Esophagus squamous epithelium (tissue), 5 donors: ENCODE results near the gene NPHP4. TPM values are rescaled to one million over a fixed set of nuclear protein-coding genes. Genes with fewer than 3 reads are reported as not detected.

ENCODE experiments used
- DNase-seq: peaks from one replicate; lab custom pipeline; 2025; lab: John Stamatoyannopoulos, UW
- H3K27ac ChIP-seq, 4 donors: fragments of 200-600 bp; sonication (generic); one replicate each; pipeline ENCODE4 v1.5.1; 2016 to 2019; ENCODE audit warnings: mild to moderate bottlenecking in 1 of 4
- H3K27me3 ChIP-seq, 4 donors: fragments of 200-600 bp; sonication (generic); 1 replicate in 3 of 4; 2 replicates in 1 of 4; pipeline versions ENCODE4 v1.5.1 to v1.6.0; 2017 to 2021; ENCODE audit warnings: antibody characterized with exemption in 1 of 4
- H3K36me3 ChIP-seq, 3 donors: fragments of 200-600 bp; sonication (generic); one replicate each; pipeline ENCODE4 v1.5.1; 2016 to 2019
- H3K4me1 ChIP-seq, 3 donors: fragments of 200-600 bp; sonication (generic); one replicate each; pipeline ENCODE4 v1.5.1; 2017 to 2019
- H3K4me3 ChIP-seq, 4 donors: fragments of 200-600 bp; sonication (generic); 1 replicate in 3 of 4; 2 replicates in 1 of 4; pipeline ENCODE4 v1.5.1; 2016 to 2019; ENCODE audit warnings: mild to moderate bottlenecking in 2 of 4, moderate library complexity in 1 of 4
- H3K9me3 ChIP-seq, 3 donors: fragments of 200-600 bp; sonication (generic); one replicate each; pipeline ENCODE4 v1.5.1; 2016 to 2019
- POLR2A ChIP-seq, 4 donors: fragments of 450-650 bp; IDR thresholded peaks; one replicate each; pipeline ENCODE4 v1.6.1; 2017; ENCODE audit warnings: antibody characterized with exemption in 4 of 4, mild to moderate bottlenecking in 4 of 4, moderate library complexity in 3 of 4
- WGBS, 2 donors: methylation state at CpG; one replicate each; pipeline ENCODE4 v1.1.5; 2018; 5-methylcytosine and 5-hydroxymethylcytosine counted together
- intact Hi-C: fragments of 100-400 bp; cut with DNase I; formaldehyde crosslinking; loops from one replicate; pipeline ENCODE4 v1.15.0; 2022
- total RNA-seq, 4 donors: library from RNA; depleted of rRNA; stranded (reverse); fragments of >200 nt; gene quantifications; one replicate each; pipeline ENCODE4 v1.1.0, GENCODE V29; 2016
- TF ChIP-seq, protein P1 (sequence below), 6 experiments: fragments of 450-650 bp in 4 of 6; fragments of 200-600 bp in 2 of 6; sonication (generic) in 2 of 6; IDR thresholded peaks; one replicate each; pipeline ENCODE4 v1.5.1; 2016 to 2019; ENCODE audit warnings: antibody characterized with exemption in 6 of 6, mild to moderate bottlenecking in 4 of 6, moderate library complexity in 4 of 6
- donor health status: DM: yes; HTN: yes; CAD: no.

The NPHP4 gene
- total RNA-seq, 4 donors from 2014 or later = 2.4 to 8.8 (median 5.3) TPM

DNA sequence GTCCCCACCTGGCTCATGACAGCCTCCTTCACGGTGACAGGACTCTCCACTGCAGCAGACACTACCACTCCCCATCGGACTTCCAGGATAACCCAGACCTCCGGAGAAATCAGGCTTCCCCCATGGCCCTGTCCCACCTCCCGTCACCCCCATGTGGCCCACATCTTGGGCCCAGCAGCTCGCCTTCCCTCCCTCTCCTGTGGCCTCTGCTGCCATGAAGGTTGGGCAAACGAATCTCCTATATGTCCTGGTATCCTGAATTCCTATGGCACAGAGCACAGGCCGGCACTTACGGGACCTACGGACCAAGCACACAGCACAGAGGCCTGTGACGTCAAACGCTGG is 82.0 kb downstream of the NPHP4 start:
- Histone ChIP-seq H3K4me1 (no peaks in the 10 kb centered on the region), H3K9me3 (no peaks in the 10 kb centered on the region), H3K36me3 (peaks cover 0 to 33% (median 0%) of the 10 kb centered on the region in 3 donors), H3K4me3 (no peak overlapping the region), H3K27me3 (no peaks in the 10 kb centered on the region), H3K27ac (no peak overlapping the region)
- TF ChIP-seq, protein P1, sequence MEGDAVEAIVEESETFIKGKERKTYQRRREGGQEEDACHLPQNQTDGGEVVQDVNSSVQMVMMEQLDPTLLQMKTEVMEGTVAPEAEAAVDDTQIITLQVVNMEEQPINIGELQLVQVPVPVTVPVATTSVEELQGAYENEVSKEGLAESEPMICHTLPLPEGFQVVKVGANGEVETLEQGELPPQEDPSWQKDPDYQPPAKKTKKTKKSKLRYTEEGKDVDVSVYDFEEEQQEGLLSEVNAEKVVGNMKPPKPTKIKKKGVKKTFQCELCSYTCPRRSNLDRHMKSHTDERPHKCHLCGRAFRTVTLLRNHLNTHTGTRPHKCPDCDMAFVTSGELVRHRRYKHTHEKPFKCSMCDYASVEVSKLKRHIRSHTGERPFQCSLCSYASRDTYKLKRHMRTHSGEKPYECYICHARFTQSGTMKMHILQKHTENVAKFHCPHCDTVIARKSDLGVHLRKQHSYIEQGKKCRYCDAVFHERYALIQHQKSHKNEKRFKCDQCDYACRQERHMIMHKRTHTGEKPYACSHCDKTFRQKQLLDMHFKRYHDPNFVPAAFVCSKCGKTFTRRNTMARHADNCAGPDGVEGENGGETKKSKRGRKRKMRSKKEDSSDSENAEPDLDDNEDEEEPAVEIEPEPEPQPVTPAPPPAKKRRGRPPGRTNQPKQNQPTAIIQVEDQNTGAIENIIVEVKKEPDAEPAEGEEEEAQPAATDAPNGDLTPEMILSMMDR (IDR thresholded peaks at IDR 0.05) = no peak
- TF ChIP-seq POLR2A (IDR thresholded peaks at IDR 0.05) = no peak
- intact Hi-C loops = loop anchor here (10.0 kb wide), 1 partner anchor 275 kb away; no protein-coding TSS in a partner anchor
- DNase-seq = no peak
- 90 to 97% methylated on average over 7 to 9 of the region's 11 CpGs for WGBS, 2 donors

DNA sequence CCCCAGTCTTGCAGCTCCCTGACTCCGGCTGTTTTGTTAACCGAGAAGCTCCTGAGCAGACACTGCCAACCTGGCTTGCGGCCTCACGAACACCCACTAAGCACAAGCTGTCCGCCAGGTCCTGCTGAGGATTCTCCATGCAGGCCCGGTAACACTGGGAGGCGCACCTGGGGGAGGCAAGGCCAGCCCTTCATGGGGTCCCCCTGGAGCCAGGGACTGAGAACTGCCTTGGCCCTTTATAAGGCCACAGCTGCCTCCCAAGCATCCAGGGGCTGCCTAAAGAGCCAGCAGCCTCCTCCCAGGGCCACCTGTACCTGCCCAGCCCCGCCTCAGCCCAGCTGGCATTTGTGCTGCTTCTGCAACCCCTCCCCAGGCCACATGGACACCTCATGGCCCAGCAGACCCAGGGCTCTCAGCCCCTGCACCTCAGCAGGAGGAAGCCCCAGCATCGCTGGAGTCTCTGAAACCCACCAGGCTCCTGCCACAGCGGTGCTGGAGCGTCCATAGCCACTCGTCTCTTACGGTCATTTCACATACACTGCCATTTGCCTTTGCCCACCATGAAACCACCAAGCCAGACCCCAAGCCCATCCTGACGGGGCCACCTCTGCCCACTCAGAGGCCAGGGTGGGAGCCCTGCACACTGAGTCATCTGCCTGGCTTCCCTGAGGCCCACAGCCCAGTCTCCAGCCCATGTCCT is 82.5 kb downstream of the NPHP4 start:
- no peaks in the 10 kb centered on the region for H3K27me3 ChIP-seq
- H3K9me3 ChIP-seq = no peaks in the 10 kb centered on the region
- no peaks in the 10 kb centered on the region for H3K4me1 ChIP-seq
- intact Hi-C loops = loop anchor here (10.0 kb wide), 1 partner anchor 275 kb away; no protein-coding TSS in a partner anchor
- H3K4me3 ChIP-seq = no peak overlapping the region
- 94% methylated on average over 7 of the region's 14 CpGs; no CpG with 5 or more reads in 1 of the 2 donors for WGBS, 2 donors
- TF ChIP-seq, protein P1 (IDR thresholded peaks at IDR 0.05) = no peak
- TF ChIP-seq POLR2A (IDR thresholded peaks at IDR 0.05) = no peak
- no peak for DNase-seq
- H3K36me3 ChIP-seq = peaks cover 0 to 38% (median 0%) of the 10 kb centered on the region in 3 donors
- no peak overlapping the region for H3K27ac ChIP-seq

DNA sequence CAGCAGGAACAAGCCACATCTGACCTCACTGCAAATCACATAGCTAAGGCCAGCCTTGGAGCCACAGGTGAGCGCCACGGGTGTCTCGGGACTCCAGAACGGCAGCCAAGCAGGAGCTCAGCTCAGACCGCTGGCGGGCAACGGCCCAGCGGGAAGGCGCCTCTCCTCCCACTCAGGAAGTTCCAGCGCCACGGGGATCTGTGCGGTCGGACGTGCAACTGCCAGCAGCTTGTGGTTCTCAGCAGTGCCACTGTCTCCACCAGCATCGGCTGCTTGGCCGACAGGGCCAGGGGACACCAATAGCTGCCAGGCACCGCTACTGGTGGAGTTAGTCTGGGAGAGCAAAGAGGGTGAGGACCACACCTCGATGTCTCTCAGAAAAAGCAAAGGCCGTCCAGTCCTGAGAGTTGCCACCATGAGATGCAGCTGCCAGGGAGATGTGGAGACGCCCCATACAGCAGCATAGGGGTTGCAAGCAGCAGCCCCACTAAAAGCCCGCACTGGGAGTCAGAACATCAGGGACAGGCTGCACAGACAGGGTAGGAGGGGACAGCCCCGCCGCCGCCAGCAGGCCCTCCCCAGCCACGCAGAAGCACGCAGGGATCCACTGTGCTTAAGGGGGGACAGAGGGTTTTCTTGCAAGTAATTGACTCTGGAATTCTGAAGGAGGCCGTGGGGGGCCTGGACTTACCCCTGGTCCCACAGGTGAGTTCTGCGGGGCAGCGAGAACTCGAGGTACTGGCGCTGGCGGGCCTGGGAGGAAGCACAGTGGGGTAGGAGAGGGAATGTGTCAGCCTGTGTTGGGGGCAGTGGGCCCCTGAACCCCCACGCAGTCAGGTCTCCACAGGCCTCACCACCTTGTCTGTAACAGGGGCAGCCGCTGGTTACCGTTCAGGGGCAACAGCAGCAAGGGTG is 83.5 kb downstream of the NPHP4 start:
- peaks cover 0 to 48% (median 0%) of the 10 kb centered on the region in 3 donors for H3K36me3 ChIP-seq
- no peak overlapping the region for H3K27ac ChIP-seq
- WGBS, 2 donors = 91% methylated on average over 9 to 13 of the region's 35 CpGs
- DNase-seq = no peak
- TF ChIP-seq, protein P1 (IDR thresholded peaks at IDR 0.05) = no peak
- no peak for TF ChIP-seq POLR2A (IDR thresholded peaks at IDR 0.05)
- no peaks in the 10 kb centered on the region for H3K4me1 ChIP-seq
- no peaks in the 10 kb centered on the region for H3K9me3 ChIP-seq
- H3K4me3 ChIP-seq = no peak overlapping the region
- H3K27me3 ChIP-seq = no peaks in the 10 kb centered on the region
- intact Hi-C loops = no loop called here

DNA sequence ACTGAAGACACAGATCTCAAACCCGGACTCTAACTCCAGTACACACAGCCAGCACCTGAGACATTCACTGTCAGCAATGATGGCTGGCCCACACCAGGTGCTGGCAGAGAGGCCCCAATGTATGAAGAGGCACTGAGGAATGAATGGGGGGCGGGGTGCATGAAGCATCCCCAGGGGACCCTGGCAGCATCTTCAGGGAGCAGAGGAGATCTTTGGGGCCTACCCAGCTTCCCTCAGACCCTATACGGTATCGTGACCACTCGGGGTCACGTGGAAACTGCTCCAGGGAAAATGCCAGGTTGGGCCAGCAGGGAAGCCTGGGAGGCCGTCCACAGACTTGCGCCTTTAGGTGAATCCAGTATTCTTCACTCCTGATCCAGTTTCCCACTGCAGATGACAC is 84.3 kb downstream of the NPHP4 start:
- H3K27ac ChIP-seq = no peak overlapping the region
- WGBS, 2 donors = 95% methylated on average over 6 to 8 of the region's 8 CpGs
- no peak overlapping the region for H3K4me3 ChIP-seq
- H3K27me3 ChIP-seq = no peaks in the 10 kb centered on the region
- TF ChIP-seq POLR2A (IDR thresholded peaks at IDR 0.05) = no peak
- TF ChIP-seq, protein P1 (IDR thresholded peaks at IDR 0.05) = no peak
- H3K36me3 ChIP-seq = peaks cover 0 to 56% (median 0%) of the 10 kb centered on the region in 3 donors
- no peaks in the 10 kb centered on the region for H3K9me3 ChIP-seq
- H3K4me1 ChIP-seq = no peaks in the 10 kb centered on the region
- intact Hi-C loops = no loop called here
- DNase-seq = no peak

DNA sequence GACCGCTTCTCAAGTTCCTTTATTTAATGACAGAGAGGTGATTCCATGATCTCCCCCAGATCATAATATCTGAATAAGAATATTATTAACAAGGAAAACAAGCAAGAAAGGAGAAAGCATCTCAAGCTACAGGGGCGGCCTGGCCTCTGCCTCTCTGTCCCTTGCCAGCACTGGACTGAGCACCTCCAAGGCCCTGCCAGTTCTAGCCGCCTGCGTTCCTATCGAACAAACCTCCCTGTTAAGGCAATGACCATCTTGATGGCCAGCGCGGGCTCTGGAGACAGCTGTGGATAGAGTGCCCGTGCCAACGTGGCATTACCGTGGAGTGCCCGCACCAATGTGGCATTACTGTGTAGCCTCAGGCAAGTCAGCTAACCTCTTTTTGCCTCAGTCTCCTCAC is 84.8 kb downstream of the NPHP4 start:
- H3K36me3 ChIP-seq = peaks cover 0 to 59% (median 0%) of the 10 kb centered on the region in 3 donors
- H3K9me3 ChIP-seq = no peaks in the 10 kb centered on the region
- DNase-seq = no peak
- no peak overlapping the region for H3K4me3 ChIP-seq
- no peak overlapping the region for H3K27ac ChIP-seq
- WGBS, 2 donors = 93 to 99% methylated on average over 11 of the region's 11 CpGs
- intact Hi-C loops = no loop called here
- no peaks in the 10 kb centered on the region for H3K4me1 ChIP-seq
- H3K27me3 ChIP-seq = no peaks in the 10 kb centered on the region
- no peak for TF ChIP-seq POLR2A (IDR thresholded peaks at IDR 0.05)
- TF ChIP-seq, protein P1 (IDR thresholded peaks at IDR 0.05) = no peak
